ENCODE data around the gene FAM20A.

DNA sequence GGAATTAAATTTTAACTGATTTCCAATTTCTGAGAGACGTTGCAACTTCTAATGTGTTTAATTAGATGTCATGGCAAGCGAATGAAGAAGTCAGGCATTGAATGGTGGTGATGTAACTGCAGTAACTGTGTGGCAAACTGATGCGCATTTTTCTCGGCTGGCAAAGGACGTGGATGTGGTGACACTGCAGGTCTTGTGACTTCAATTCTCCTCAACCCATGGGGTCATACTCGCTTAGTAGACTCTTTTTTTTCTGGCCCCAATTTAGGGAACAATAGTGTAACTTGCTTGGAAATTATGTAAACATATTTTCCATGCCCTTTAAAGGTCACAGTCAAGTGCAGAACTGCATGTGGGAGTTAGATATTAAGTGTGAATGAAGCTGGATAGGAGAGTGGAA lies 1.9 kb upstream of the FAM20A start:
- TF ChIP-seq CTCF (IDR thresholded peaks at IDR 0.05) (no peak), POLR2AphosphoS5 (IDR thresholded peaks at IDR 0.05) (peak in 1 of 3 donors; percentile 59)
